Activated CD8-positive, alpha-beta T cell treated with anti-CD3 and anti-CD28 coated beads for 36 hours (primary cell): Measurements from ENCODE around the gene CHD6. TPM values are rescaled to one million over a fixed set of nuclear protein-coding genes. Genes with fewer than 3 reads are reported as not detected.

Source experiments
- ATAC-seq: fragments of 200-7000 bp; cut with Tn5 transposase; one replicate; pipeline ENCODE4 v1.10.0; 2021; ENCODE audit warnings: mild to moderate bottlenecking, moderate library complexity
- CTCF ChIA-PET: fragments of 350-600 bp; sonication (Branson Sonifier 250); formaldehyde crosslinking; loops from one replicate; lab custom pipeline; 2021; ENCODE audit warnings: antibody characterized with exemption; lab: Charles Lee
- POLR2A ChIA-PET: fragments of 350-600 bp; sonication (Branson Sonifier 250); formaldehyde crosslinking; loops from one replicate; lab custom pipeline; 2021; ENCODE audit warnings: antibody characterized with exemption; lab: Charles Lee
- DNase-seq: peaks from one replicate; pipeline ENCODE4 v3.0.0-alpha.2; 2020
- H3K27ac Mint-ChIP-seq: one replicate; pipeline ENCODE4 v1.8.0; 2021; ENCODE audit warnings: mild to moderate bottlenecking, mixed read lengths
- H3K27me3 Mint-ChIP-seq: one replicate; pipeline ENCODE4 v1.8.0; 2021; ENCODE audit warnings: mixed read lengths
- H3K36me3 Mint-ChIP-seq: one replicate; pipeline ENCODE4 v1.8.0; 2021; ENCODE audit warnings: low read depth, mixed read lengths
- H3K4me1 Mint-ChIP-seq: one replicate; pipeline ENCODE4 v1.8.0; 2021; ENCODE audit warnings: low read depth, mixed read lengths
- H3K4me3 Mint-ChIP-seq: one replicate; pipeline ENCODE4 v1.8.0; 2021; ENCODE audit warnings: mild to moderate bottlenecking, moderate library complexity, mixed read lengths
- H3K9me3 Mint-ChIP-seq: one replicate; pipeline ENCODE4 v1.8.0; 2021; ENCODE audit warnings: mixed read lengths
- CTCF ChIP-seq: fragments of 200-600 bp; IDR thresholded peaks from one replicate; pipeline ENCODE4 v1.8.0; 2022; ENCODE audit warnings: antibody characterized with exemption, mild to moderate bottlenecking
- intact Hi-C: fragments of 100-400 bp; cut with micrococcal nuclease; formaldehyde crosslinking; loops from one replicate; pipeline ENCODE4 v1.10.0; 2022
- total RNA-seq, 2 experiments: library from RNA; stranded (reverse); gene quantifications; one replicate each; pipeline ENCODE4 v1.2.3, GENCODE V29; 2021

The CHD6 gene
- total RNA-seq, 2 experiments from 2014 or later: 25.4 to 28.2 TPM

GRCh38 chr20:41379551-41379950 is 238.6 kb downstream of the CHD6 start:
- DNase-seq (no peak), ATAC-seq (no peak)
- peaks cover 20% of the 10 kb centered on the region for H3K27me3 Mint-ChIP-seq
- no peak overlapping the region for H3K4me3 Mint-ChIP-seq
- TF ChIP-seq CTCF: no peak
- H3K9me3 Mint-ChIP-seq: no peaks in the 10 kb centered on the region
- H3K36me3 Mint-ChIP-seq: no peaks in the 10 kb centered on the region
- no peak overlapping the region for H3K27ac Mint-ChIP-seq
- POLR2A ChIA-PET: interaction anchor here (0.7 kb wide), 1 partner anchor 112 kb away, joined by 3 read pairs; no protein-coding TSS in a partner anchor
- CTCF ChIA-PET: no interaction called here
- no peaks in the 10 kb centered on the region for H3K4me1 Mint-ChIP-seq
- intact Hi-C loops: no loop called here

DNA sequence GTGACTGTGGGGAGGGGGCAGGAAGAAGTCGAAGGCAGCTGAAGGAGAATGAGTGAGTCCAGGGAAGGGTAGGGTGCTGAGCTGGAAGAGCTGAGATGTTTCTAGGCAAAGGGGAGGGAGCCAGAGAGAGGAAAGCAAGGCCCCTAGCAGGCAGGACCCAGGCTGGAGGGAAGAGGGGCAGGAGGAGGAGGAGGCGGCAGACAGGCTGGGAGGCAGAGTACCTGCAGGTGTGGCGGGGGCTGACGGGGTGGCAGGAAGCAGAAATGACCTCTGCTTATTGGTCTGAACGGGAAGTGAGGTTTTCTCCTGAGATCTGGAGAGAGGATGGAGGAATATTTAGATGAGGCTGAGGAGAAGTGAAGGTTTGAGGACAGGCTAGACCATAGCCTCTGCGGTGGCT is 240.9 kb downstream of the CHD6 start:
- Mint-ChIP-seq H3K4me3 (no peak overlapping the region), H3K27ac (no peak overlapping the region), H3K9me3 (peaks cover 1% of the 10 kb centered on the region), H3K4me1 (no peaks in the 10 kb centered on the region), H3K27me3 (peaks cover 29% of the 10 kb centered on the region), H3K36me3 (no peaks in the 10 kb centered on the region)
- no peak for TF ChIP-seq CTCF
- ChIA-PET POLR2A (no interaction called here), CTCF (no interaction called here)
- ATAC-seq (no peak), DNase-seq (no peak)
- intact Hi-C loops: no loop called here

- Mint-ChIP-seq H3K27ac (no peak overlapping the region), H3K27me3 (peaks cover 33% of the 10 kb centered on the region), H3K36me3 (no peaks in the 10 kb centered on the region), H3K9me3 (peaks cover 3% of the 10 kb centered on the region), H3K4me1 (no peaks in the 10 kb centered on the region), H3K4me3 (no peak overlapping the region)
- intact Hi-C loops: no loop called here
- no peak for ATAC-seq
- ChIA-PET POLR2A (interaction anchor here (0.6 kb wide), 1 partner anchor 336 kb away, joined by 4 read pairs; no protein-coding TSS in a partner anchor), CTCF (no interaction called here)
- no peak for DNase-seq
- TF ChIP-seq CTCF: no peak
These were observed 241.8 kb downstream of the CHD6 start for GRCh38 chr20:41376349-41376748.

DNA sequence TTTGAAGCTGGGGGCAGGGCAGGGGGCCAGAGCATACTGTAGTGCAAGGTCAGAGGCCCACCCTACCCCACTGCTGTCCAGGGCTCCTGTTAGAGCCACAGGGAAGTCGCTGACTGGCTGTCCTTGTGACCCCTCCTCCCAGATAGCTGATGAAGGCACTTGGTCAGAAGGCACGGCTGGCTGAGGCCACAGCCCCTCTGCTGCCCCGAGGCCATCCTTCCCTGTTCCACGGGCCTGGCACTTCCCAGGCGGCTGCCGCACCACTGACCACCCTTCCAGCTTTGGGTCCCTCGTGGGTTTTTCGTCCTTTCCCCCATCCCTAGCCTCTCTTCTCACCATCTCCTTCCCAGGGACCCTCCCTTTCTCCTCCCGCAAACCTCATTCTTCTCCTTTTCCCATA is 242.3 kb downstream of the CHD6 start:
- H3K9me3 Mint-ChIP-seq: peaks cover 7% of the 10 kb centered on the region
- no peak overlapping the region for H3K4me3 Mint-ChIP-seq
- H3K27ac Mint-ChIP-seq: no peak overlapping the region
- no peak for DNase-seq
- POLR2A ChIA-PET: interaction anchor here (0.6 kb wide), 1 partner anchor 336 kb away, joined by 4 read pairs; no protein-coding TSS in a partner anchor
- H3K27me3 Mint-ChIP-seq: peaks cover 36% of the 10 kb centered on the region
- H3K4me1 Mint-ChIP-seq: no peaks in the 10 kb centered on the region
- no peak for TF ChIP-seq CTCF
- CTCF ChIA-PET: no interaction called here
- H3K36me3 Mint-ChIP-seq: no peaks in the 10 kb centered on the region
- ATAC-seq: no peak
- intact Hi-C loops: no loop called here

- DNase-seq (no peak), ATAC-seq (no peak)
- ChIA-PET POLR2A (no interaction called here), CTCF (no interaction called here)
- Mint-ChIP-seq H3K4me1 (no peaks in the 10 kb centered on the region), H3K4me3 (no peak overlapping the region), H3K27ac (no peak overlapping the region), H3K27me3 (peaks cover 35% of the 10 kb centered on the region), H3K36me3 (no peaks in the 10 kb centered on the region), H3K9me3 (peaks cover 7% of the 10 kb centered on the region)
- TF ChIP-seq CTCF: no peak
- intact Hi-C loops: no loop called here
These were observed 244.0 kb downstream of the CHD6 start for GRCh38 chr20:41373931-41374920.
